ENCODE measurements around the gene APOD.
"Not testable (repeated sequence)": the region's sequence is repeated elsewhere in the genome, so short reads cannot be mapped to it uniquely, and the experiment has no call there.

DNA sequence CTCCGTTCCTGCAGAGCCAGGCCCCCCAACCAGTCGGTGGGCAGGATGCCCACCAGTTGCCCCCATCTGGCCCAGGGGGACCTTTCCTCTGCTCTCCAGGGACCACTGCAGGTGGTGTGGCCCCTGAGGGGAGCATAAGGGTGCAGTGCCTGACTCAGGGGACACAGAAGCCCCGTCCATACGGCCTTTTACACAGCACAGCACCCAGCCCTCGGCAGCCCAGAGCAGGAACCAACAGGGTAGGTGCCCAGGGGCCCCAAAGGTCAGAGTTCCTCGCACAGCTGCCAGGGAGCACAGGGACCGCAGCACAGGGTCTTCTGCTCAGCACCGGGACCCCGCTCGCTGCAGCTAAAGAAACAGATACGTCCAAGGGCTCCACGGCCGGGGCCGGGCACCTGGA lies 40.4 kb upstream of the APOD start:
- TF ChIP-seq, protein P1, sequence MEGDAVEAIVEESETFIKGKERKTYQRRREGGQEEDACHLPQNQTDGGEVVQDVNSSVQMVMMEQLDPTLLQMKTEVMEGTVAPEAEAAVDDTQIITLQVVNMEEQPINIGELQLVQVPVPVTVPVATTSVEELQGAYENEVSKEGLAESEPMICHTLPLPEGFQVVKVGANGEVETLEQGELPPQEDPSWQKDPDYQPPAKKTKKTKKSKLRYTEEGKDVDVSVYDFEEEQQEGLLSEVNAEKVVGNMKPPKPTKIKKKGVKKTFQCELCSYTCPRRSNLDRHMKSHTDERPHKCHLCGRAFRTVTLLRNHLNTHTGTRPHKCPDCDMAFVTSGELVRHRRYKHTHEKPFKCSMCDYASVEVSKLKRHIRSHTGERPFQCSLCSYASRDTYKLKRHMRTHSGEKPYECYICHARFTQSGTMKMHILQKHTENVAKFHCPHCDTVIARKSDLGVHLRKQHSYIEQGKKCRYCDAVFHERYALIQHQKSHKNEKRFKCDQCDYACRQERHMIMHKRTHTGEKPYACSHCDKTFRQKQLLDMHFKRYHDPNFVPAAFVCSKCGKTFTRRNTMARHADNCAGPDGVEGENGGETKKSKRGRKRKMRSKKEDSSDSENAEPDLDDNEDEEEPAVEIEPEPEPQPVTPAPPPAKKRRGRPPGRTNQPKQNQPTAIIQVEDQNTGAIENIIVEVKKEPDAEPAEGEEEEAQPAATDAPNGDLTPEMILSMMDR (IDR thresholded peaks at IDR 0.05; ENCODE audit: low read length) = not testable (repeated sequence)
- TF ChIP-seq EZH2phosphoT487 (IDR thresholded peaks at IDR 0.05; ENCODE audit: low read length); EZH2 (optimal IDR thresholded peaks at IDR 0.05; ENCODE audit: low read depth, low read length): not testable (repeated sequence)

Measured in MM.1S (cell line).